ENCODE data around the gene TEX54.
"Not testable (repeated sequence)": the region's sequence is repeated elsewhere in the genome, so short reads cannot be mapped to it uniquely, and the experiment has no call there.

TEX54 gene

DNA sequence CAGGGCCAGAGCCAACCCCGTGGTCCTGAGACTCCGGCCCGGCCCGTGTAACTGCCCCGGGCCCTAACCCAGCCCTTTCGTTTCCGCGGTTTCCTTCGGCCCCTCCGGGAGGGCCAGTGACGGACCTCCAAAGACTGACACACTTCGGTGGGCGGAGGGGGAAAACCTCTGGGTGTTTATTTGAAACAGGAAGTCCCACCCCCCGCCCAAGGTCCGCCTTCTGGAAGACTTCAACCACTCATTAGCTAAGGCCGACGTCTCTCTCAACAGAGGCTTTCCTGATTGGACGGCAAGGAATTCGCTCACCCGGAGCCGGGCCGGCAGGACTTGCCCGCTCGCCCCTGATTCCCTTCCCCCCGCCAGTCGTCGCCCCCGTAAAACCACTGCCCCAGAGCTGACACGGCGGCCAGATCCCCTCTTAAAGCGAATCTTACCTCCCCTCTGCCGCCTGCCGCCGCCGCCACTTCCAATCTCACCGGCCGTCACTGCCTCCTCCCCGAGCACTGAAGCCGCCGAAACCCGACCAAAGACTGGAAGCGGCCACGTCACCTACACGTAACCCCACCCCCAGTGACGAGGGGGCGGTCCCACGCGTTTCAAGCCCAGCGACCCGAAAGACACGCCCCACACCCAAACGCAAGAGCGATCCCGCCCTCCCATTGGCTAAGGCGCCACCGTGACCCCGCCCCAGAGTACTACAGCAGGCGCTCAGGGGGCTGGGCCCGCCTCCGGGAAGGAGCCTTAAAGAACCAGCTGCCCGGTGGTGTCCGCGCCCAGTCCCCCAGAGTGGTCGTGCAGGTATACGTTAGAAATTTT, 913 bp downstream of the TEX54 start, which contains the start of gene STX5:
Gene STX5, minus strand, starts transcription at position 532 of the 816 bp plus-strand sequence. CDS start 808 bp downstream, outside the sequence.
- peak; percentile 97 for DNase-seq (ENCODE audit: low read depth)

DNA sequence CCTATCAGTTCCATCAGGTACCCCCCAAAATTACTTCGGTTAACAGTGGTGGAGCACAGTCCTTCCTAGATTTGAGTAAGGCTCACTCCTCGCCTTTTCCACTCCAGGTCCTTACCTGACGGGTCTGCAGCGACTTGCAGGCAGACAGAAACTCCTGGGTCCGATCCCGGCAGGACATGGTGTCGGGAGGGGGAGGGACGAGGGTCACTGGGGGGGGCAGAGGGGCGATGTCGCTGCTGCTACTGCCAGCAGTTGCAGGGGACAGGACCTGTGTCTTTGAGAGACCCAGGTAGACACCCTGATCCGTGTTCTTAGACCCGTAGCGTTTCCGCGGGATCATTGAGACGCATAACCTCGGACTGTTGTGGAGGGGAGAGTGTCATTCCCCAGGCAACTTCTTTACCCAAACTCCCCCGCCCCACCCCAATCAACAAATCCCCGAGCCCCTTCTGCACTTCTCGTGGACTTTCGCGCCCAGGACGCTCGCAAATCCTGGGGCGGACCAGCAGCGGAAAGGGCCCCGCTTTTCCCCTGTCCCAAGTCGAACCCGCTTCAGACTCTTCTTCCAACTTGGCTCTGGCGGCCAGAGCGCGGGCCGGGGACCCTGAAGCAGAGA, 1.6 kb downstream of the TEX54 start:
- DNase-seq (ENCODE audit: low read depth) = no peak

DNA sequence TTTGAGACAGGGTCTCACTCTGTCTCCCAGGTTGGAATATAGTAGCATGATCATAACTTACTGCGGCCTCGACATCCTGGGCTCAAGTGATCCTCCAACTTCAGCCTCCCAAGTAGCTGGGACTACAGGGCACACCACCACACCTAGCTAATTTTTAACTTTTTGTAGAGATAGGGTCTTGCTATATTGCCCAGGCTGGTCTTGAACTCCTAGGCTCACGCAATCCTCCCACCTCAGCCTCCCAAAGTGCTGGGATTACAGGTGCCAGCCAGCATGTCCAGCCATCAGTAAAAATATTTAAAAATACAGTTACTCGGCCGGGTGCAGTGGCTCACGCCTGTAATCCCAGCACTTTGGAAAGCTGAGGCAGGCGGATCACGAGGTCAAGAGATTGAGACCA, 4.5 kb downstream of the TEX54 start:
- not testable (repeated sequence) for DNase-seq (ENCODE audit: low read depth)

DNA sequence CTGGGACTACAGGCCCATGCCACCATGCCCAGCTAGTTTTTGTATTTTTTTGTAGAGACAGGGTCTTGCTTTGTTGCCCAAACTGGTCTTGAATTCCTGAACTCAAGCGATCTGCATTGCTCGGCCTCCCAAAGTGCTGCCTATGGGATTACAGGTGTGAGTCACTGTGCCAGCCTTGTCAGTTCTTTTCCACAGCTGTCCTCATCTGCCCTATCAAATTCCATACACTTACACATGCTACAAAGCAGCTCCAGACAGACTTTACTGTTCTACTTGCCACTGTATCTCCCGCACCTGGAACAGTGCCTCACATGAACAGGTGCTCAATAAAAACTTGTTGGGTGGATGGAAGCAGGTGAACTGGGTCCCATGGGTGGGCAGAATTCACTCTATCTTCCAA, 9.0 kb downstream of the TEX54 start:
- no peak for DNase-seq (ENCODE audit: low read depth)

DNA sequence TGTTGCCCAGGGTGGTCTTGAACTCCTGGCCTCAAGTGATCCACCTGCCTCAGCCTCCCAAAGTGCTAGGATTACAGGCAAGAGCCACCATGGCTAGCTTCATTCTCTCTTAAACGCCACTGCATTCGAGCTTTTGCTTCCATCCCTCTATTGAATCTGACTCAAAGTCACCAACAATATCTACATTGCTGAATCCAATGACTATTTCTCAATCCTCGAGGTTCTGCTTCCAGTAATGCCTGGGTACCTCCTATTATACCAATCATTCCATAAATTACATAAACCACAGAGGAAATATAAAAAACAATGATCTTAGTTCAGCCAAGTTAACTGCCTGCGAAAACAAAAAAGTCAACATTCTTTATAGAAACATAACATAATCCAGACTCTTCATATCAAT, 15.5 kb downstream of the TEX54 start:
- DNase-seq (ENCODE audit: low read depth) = no peak

DNA sequence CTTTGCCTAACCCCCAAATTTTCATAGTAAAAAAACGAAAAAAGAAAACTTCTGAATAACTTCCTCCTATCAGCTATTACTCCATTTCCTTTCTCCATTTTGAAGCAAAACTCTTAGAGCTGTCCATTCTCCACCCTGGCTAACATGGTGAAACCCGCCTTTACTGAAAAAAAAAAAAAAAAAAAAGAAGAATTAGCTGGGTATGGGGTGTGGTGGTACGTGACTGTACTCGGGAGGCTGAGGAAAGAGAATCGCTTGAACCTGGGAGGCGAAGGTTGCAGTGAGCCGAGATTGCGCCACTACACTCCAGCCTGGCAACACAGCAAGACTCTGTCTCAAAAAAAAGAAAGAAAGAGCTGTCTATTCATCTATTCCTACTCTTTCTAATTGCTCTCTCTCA, 16.1 kb downstream of the TEX54 start:
- DNase-seq (ENCODE audit: low read depth) = no peak

DNA sequence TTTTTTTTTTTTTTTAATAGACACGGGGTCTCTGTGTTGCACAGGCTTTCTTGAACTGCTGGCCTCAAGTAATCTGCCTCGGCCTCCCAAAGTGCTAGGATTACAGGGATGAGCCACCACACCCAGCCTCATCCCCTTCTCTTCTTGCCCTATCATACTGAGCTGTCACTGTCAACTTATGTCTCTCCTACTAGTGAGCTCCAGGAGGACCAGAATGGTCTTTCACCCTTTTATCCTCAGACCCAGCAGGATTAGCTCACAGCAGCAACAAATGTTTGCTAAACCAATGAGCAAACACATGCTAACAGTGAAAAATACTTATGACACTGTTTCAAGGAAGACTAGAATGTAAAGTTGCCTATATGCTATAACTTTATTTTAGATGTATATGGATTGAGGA, 21.0 kb downstream of the TEX54 start:
- DNase-seq (ENCODE audit: low read depth) = no peak

DNA sequence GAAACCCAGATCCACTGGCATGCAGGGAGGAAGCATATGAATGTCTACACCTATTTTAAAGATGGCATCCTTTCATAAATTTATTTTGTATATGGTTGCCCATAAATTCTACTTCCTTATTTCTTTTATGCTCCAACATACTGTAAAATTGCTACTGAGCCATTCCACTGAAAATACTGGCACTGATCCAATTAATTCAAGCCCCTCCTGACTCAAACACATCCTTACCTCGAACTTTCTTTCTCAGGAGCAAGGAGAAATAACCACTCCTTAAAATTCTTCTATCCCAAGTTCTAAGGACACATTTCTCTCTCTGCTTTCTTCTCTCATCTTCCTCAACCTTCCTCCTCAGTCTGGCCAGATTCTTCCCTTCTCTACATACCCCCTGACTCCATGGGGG, 21.9 kb downstream of the TEX54 start:
- no peak for DNase-seq (ENCODE audit: low read depth)

DNA sequence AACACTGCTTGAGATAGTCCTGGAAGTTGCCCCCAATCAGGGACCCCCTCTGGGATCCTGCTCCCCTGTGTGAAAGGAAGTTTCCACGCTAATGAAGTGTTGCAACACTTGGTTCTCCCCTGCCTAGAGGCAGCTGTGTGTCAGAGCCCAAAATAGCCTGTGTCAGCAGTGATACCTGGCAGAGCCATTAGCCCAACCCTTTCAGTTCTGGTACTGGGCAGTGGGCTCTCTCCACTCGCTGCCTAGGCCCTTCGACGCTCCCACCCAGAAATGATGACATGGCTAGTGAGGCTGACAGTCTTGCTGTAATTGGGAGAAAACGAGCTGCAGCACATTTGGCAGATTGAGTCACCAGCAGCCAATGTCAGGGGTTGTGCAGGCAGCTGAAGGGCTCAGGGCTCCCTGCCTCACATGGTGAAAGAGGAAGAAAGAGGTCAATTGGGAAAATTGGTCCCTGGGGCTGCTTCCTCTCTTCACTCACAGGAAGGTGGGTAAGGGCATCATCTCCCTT, 26.0 kb downstream of the TEX54 start:
- no peak for DNase-seq (ENCODE audit: low read depth)

DNA sequence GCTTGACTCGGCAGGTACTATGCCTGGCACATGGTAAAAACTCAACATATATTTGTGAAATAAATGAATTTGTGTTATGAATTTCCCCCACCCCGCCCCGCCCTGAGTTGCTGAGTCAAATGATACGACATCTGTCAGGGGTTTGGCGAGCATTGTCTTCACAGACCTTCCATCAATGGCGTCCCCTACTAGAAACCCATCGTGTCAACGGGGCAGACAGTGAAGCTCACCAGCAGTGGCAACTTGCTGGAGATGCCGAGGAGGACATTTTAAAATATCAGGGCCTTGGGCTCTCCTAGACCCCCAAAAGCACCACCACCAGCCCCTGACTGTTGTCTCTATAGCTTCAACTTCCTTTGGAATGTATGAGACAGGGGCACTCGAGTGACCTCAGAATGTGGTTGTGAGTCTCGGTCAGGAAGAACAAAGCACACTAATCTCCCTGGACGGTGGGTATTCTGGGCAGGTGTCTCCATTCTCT, 26.6 kb downstream of the TEX54 start:
- DNase-seq (ENCODE audit: low read depth) = no peak

DNA sequence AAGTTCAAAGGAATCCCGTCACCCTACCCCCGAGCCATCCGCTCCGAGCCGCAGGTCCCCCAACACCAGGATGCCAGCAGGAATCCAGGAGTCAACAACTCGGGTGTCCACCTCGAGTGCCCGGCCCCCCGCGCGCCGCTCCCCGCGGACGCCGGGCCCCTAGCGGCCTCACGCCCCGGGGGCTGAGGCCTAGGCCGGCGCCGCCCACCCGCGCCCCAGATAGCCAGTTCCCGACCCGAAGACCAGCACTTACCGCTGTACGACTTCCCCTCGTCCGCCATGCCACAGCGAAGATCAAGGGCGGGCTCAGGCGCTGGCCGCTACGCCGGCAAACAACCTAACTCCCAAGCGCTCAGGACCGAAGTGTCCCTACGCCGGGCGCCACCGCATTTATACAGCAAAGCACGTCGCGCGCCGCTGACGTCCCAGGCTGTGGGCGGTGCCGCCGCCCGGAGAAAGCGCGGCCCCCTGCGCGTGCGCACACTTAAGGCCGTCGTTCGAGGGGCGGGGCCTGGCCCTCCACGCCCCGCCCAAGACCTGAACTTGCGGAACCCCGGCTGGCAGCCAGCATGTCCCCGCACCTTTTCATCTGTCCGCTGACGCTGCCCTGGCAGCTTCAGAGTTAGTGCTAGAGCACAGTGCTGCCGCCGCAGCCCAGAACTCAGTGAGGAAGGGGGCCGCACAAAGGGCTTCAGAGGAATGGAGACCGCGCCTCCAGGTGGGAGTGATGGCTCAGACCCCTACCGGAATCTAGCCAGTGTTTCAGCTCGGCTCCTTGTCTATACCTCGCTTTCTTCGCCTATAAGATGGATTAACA, 27.4 kb downstream of the TEX54 start, which contains the start of gene NXF1:
Gene NXF1, minus strand, starts transcription at position 365 of the 817 bp plus-strand sequence. Its CDS starts 84 bp downstream, at position 281.
- peak; percentile 97 for DNase-seq (ENCODE audit: low read depth)

DNA sequence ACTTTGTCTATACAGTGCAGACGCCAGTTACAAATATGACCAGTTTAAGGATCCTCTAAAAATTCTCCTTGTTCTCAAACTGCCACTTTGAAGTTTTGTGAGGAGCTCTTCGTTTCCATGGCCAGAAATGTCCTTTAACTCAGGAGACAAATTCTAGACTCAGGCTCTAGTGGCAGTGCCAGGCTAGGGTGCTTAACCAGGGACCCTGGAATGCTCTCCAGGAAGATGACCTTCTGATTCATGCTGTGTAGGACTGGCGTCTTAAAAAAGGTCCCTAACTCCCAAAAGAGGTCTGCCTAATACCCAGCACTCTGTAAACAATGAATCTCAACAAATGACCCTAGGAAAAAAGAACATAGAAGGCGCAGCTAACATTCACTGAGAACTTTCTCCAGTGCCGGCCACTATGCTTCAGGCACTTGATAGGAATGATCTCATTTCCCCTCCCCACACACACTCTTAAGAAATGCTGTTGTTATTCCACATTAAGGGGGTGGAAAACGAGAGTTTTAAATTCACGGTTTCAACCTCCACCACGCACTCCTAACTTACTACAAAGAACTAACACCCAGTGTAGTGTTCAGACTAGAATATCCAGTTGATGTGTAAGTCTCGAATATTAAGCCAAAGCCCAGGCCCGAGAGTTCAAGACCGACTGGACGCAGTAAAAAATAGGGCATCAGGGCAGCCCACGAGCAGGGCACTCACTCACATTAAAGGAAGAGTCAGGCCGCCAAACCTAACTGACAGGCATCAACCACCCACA, 28.1 kb downstream of the TEX54 start:
- no peak for DNase-seq (ENCODE audit: low read depth)

DNA sequence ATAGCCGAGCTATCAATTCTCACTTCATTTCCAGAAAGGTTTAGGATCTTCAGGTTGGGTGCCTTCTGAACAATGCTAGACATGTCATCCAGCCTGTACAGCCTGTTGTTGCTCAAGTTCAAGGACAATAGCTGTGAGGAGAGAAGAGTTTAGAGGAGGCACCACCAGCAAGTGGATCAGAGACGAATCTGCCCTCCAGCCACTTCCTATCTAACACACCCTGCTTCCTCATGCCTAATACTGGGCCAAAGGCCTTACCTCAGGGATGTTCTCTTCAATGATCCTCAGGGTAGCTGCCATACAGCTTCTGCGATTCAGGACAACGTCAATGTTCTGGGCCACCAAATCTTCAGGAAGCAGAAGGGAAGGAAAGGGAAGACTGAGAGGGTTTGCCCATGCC, 31.6 kb downstream of the TEX54 start:
- DNase-seq (ENCODE audit: low read depth) = no peak

DNA sequence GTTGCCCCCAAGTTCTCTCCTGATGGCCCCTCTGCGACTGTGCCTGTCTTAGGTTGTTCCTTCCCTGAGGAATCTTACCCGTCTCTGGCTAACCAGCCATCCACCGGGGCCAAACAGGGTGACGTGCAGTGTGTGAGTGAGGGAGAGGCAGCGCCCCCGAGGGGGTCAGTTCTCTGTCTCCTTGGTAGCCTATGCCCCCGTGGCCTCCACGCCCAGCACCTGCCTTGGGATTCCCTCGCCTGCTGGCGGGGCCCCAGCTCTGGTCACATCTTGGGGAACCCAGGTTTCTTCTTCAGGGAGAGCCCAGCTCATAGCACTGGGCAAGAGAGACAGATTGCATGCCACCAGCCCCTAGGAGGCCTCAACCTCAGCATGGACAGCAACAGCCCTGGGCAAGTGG, 33.2 kb downstream of the TEX54 start:
- DNase-seq (ENCODE audit: low read depth) = no peak

DNA sequence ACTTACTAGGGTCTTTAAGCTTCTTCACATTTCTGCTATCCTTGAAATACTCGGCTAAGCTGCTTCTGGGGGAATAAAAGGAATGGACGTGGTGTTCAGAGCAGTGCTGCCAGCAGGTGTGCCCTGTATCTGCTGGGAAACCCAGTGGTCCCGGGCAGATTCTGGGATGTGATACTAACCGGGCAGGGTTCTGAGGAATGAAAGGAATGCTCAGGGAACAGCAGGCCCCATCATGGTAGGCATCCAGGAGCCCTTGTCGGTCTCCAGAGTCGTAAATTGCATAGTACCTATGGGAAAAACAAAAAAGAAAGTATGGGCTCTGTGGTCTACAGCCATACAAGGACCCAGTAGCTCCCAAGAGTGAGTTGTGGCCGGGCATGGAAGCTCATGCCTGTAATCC, 36.4 kb downstream of the TEX54 start:
- no peak for DNase-seq (ENCODE audit: low read depth)

DNA sequence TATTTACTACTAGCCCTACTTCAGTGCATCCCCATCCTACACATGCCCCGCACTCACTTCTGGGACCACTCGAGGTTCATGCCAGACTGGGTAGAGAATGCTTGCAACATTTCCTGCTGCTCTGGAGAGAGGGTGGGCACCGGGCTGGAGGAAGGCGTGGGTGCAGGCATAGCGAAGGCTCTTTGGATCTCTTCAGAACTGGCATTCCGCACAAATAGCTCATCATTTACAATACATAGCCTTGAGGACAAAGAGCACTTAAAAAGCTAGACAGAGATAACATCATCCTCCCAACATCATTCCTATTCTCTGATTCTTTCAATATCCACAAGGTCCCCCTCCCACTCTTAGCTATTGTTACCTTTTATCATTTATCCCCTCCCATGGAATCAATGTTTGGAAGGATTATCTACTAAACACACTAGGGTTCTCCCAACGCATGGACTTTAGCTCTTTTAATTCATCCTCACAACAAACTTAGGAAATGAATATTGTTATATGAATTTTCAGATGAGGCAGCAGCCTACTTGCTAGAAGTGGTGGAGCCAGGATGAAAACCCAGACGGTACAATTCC, 38.4 kb downstream of the TEX54 start:
- DNase-seq (ENCODE audit: low read depth) = no peak

DNA sequence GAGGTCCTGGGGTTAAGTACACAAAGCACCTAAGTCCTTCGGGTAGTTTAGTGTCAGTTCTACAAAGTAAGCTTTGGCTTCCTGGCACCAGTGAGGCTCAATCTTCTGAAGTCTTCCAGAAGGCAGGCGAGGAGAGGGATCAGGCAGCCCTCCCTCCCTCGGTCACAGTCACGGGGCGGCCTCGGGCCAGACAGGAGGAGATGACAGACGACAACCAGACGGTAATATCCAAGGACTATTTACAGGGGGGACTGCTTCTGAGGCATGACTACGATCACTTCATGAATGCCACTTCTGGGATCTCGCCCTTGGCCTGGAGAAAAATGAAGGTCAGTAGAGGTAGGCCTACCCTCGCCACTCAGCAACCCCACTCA, 40.5 kb downstream of the TEX54 start:
- DNase-seq (ENCODE audit: low read depth) = no peak

DNA sequence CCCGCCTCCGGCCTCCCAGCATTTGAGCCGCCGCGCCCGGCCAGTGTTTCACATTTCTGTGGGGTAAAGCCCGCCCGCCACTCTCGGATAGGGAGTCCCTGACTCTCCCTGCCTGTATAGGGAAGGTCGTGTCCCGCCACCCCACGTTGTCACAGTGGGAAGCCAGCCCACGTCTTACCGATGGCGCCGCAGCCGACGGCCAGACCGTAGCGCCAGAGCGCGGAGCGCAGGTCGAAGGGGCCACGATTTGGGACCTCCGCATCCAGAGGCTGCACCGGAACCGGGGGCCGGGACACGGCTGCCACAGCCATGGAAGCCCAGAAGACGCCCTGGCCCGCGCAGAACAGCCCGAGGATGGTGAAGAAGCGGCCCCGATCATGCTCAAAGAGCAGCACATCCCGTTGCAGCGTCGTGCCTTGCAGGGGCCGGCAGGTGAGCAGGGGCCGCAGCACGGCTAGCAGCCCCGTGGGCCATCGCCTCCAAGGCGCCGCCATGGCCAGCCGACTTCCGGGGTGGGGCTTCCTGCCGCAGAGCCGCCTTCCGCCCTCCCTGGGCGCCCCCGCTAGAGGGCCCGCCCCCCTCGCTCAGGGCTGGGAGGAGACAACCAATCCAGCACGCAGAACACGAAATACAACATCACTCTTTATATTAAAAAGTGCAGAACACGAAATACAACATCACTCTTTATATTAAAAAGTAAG, 41.0 kb downstream of the TEX54 start, which contains the start of gene TMEM223:
Gene TMEM223, minus strand, starts transcription at position 506 of the 701 bp plus-strand sequence. Its CDS starts 12 bp downstream, at position 494.
- peak; percentile 78 for DNase-seq (ENCODE audit: low read depth)

DNA sequence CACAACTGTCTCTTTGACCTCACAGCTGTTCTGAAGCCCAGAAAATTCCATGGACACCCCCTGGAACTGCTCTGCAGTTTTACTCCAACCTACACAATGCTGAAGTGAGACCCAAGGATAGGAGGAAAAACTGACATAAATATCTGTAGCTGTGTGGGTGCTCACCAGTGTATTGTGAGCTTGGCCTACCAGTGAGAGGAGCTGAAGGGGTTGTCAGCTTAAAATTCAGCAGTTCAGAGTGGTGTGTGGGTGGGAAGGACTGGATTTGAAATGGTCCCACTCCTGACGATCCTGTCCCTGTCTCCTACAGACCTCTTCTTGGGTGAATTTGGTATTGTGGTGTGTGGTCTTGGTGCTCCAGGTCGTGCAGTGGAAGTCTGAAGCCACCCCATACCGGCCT, 43.1 kb downstream of the TEX54 start:
- DNase-seq (ENCODE audit: low read depth) = no peak

DNA sequence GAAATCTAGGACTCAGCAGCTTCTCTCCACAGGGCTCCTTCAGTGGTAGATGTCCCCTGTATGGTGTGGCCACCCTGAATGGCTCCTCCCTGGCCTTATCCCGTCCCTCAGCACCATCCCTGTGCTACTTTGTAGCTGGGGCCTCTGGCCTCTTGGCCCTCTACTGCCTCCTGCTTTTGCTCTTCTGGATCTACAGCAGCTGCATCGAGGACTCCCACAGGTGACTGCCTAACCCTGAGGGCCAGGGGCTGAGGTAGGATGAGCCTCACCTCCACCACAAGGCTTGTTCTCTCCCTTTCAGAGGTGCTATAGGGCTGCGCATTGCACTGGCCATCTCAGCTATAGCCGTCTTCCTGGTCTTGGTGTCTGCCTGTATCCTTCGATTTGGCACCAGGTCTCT, 43.6 kb downstream of the TEX54 start:
- no peak for DNase-seq (ENCODE audit: low read depth)

Data from stimulated activated CD8-positive, alpha-beta memory T cell treated with anti-CD3 and anti-CD28 coated beads, Interleukin-15, amount 100 ng/mL, for 24 hours (primary cell).